Measurements from ENCODE around the gene CREBBP.
A peak's percentile ranks its signal among the peaks of the same experiment; 100 is the strongest.

The CREBBP gene

DNA sequence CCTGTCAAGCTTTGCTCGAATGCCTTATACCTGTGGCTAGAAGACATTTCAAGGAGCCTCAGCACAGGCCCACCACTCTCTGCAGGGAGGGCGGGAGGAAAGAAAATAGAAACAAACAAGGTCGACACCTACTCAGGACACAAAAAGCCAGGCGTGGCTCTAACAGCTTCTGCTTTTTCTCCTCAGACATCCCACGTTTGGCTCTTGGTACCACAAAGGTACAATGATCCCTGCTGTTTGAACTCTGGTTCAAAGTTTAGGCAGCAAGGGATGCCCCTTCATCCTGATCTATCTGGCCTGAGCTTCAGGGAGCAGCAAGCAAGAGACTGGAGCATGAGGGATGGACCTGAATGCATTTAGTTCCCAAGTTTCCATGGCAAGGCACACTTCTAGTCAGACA, 57.1 kb downstream of the CREBBP start:
- DNase-seq, result no peak

DNA sequence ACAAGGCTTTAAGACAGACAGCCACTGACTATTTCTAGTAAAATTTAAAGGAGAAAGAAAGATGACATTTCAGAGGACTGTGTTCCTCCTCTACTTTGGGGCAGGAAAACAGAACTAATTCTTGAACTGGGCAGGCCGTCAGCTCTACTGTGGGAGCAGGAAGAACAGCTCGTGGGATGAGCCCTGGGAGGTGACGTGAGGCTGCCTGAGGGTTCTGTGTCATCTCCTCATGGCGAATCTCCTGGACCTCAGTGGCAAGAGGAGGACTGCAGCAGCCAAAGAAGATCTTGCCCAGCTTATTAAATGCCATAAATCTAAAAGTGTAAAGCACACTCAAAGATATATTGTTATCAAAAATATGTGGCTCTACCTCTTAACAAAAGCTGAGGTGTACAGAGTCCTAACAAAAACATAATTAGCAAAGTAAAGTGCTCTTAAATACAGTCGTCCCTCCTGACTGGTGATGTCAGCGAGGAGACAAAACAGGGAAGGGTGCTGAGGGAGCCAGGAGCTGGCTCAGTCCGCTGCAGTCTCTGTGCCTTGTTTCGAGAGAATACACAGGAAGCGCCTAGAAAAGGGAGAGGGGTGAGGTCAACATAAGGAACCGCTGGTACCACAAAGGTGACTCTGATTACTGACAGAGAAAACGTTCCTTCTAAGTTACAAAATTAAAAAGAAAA, 58.0 kb downstream of the CREBBP start:
- DNase-seq, result no peak

DNA sequence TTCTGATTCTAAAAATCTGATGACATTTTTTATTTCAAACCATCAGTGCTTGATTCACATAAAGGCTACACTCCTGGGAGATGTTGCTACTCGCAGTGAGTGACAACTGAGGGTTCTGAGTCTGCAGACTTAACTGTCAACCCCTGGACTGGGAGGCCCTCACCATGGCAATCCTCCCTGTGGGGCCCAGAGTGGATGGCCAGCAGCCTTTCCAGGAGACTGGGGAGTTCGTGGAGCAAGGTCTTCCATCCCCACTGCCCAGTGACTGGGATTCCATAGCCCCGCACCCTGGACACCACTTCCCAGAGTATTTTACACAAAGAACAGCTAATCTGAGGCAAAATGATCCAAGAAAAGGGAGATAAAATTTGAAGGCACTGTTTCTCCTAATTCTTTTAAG, 59.3 kb downstream of the CREBBP start:
- no peak for DNase-seq

DNA sequence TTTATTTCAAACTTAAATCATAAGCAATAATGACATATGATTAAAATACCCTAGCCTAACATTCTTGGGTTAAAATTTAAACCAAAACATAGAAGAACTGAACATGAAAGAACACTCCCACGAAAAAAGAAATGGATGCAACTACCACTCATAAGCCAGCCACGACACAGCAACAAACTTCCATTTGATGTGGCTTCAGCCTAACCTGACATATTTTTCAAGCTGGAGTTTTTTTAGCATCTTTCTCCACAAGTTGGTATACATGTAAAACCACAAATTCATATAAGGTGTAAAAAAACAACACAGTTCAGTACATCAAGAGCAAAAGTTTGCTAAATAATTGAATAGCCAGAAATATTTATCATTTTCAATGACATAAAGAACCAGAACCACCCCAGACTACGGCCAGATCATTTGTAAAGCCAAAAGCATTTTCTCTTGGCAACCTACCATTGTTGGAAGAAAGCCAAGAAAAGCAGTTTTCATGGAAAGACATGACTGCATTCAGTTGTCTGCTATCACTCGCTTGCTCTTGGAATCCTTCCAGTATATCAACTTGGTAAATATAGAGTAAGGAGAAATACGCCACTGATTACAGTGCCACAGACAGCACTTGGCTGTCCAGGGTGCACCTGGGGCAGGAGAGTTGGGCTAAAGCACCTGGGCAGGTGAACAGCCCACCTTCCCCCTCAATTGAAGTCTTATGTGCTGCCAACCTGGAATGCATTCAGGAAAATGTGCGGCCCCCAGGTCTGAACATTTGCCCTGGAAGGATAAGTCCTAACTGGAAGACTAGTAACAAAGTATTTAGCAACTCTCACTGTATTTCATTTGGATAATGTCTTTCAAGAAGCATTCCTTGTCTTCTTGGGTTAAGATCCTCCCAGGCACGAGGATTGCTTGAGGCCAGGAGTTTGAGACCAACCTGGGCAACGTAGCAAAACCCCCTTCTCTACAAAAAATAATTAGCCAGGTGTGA, 60.5 kb downstream of the CREBBP start:
- DNase-seq, result no peak

DNA sequence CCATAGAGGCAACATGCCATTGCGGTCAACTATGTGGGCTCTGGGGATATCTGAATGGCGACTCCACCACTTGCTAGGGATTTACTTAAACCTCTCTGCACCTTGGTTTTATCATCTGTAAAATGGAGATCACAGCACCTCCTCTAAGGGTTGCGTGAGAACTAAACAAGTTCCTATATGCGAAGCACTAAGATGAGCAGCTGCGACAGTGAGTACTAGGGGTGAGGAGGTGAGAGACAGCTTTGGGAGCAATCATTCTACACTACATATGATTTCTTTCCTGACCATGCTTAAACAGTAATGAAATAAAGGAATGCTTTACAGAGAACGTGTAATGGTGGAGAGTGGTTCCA, 61.4 kb downstream of the CREBBP start:
- DNase-seq, result no peak

DNA sequence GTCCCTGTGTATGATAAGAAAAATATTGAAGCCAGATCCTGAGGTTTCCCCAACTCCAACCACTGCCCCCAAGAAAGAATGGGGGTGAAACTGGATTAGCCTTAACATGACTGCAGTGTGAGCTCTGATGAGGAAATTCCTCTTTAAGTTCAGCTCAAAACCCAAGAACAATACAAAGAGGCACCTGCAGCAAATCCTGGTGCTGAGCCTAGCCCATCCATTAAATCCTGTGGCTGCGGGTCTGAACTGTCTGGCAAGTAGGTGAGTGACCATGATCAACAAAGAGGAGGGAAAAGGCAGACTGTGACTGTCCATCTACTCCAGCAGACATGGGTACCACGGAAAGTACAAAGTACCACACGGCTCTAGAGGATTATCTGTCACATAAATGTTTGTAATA, 64.2 kb downstream of the CREBBP start:
- no peak for DNase-seq

DNA sequence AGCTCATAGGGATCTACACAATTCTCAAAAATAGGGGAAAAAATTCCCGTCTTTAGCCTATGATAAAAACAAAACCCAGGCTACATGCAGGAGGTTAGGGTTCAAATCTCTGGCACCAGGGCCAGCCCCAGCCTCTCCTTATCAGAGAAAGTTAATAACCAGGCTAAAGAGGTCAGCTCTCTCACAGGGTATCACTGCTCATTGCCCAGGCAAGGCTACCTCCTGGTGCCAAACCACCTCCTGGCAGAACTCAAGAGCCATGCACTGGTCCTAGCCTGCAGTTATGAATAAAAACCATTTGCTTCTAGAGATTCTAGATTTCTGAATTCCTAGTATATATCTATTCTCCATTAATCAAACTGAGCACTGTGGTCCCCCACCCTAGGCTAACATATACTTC, 65.8 kb downstream of the CREBBP start:
- DNase-seq, result no peak

DNA sequence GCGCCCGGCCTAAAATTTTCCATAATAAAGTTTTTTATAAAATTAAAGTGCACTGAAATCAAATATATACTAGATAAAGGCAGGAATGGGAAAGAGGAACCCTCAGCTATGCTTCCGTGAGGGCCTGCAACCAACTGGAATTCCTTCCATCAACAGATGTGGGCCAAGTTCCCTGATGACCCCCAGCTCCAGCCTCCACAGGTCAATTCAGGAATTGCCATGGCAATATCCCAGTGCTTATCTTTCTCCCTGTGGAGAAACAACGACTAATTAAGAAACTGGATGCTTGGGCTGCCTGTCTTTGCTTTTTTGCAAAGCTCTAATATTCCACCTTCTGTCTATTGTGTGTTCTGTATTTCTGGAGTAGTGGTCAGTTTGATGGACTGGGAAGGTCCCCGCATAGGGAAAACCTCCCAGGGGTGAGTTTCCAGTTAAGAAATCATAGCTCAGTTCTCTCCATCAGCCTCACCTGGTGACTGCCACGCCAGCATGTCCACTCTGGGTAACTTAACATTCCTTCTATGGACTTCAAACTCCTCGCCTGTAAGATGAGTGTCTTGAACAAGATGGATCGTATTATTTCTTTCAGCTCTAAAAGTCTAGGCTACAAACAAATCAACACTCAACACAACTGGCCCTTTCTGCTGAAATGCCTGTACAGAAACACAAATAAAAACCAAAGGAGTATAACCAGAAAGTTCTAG, 67.9 kb downstream of the CREBBP start:
- DNase-seq, result no peak

DNA sequence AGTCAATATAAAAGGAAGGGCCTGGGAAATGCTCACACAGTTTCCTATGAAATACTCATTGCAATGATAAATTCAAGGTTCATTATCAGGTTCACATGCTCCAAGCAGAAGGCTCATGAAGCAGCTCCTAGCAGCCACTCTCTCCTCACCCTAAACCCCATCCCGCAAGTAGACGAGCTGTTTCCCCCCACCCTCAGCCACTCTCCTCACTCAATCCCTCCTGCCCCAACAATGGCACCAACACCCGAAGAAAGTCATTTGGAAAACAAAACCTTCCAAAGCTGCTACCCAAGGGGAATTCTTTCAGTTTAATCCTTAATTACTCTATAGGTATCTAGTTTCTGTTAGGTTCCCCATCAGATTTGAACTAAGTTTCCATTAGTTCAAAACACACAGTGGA, 69.7 kb downstream of the CREBBP start:
- DNase-seq, result no peak

DNA sequence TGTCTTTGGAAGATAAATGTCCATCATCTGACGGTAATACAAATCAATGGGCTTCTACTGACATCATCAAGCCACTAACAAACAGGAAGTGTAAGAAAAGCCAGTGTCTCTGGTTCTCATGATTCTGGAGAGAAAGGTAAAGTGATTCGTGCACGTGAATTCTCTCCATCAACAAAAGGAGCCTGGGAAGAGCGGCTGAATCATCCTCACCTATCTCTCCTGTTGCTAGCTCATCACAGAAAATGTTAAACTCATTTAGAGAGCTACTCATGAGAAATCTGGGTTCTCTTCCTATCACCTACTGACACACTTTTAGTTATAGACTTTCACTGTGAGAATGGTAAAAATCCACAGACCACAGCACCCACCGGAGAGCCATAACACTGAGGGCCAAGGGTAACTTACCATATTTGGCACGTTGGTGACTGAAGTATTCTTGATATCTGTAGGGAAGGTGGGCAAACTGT, 70.3 kb downstream of the CREBBP start:
- DNase-seq, result no peak

DNA sequence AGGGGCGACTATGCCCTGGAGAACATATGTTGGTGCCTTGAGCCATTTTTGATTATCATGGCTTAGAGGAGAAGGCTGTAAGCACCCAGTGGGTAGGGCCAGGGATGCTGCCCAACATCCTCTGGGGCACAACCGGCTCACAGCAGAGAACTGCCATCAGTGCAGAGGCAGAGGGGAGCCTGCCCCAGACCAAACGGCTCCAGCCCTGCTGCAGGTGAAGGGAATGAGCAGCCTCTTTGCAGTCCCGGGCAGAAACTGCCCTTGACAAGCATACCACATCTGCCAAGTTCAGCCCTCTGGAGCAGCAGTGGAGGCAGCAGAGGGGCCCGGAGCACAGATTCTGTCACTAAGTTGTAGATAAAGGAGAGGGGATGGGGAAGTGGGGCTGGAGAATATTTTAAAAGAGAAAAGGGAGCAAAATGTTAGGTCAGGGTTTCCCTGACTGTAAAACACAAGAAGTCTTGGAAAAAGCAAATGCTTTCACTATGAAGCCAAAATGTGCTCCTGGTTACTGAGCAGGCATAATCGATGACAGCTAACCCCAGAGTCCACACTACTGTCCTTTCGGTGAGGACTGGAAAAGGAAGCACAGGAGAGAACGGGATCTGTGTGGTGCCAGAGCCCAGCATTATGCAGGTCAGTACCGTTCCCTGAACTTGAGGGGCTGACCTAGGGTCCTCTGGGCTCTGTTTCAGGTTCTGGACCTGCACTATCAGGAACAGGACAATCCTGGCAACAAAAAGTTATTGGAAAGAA, 72.0 kb downstream of the CREBBP start:
- DNase-seq, result no peak

DNA sequence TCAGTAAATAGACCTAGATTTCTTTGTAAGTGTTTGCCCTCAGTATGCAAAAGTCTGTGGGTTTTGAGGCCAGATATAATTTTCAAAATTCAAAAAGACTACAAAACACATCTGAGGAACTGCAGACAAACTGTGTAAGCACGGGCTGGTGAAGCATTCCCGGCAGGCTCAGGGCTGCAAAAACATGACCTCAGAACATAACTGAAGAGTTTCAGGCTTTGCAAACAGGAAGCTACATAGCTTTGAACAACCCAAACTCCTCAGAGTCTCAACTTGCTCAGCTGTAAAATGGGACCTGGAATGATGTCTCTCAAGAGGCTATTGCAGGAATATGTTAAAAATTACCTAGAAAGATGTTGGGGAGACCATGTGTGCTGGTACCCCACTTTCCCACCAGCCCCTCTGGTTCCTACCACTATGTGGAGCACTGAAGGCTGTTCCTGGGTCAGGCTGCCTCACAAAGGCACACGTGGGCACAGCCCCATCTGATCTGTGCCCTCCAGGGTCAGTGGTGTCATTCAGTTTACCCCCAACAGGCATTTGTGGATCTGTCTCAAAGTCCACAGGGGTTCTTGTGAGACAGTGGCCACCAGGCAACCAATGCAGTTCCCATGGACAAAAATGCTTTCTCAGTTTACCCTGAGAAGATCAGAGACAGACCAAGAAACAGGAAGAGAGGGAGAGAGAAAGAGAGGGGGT, 72.9 kb downstream of the CREBBP start:
- DNase-seq, result no peak

DNA sequence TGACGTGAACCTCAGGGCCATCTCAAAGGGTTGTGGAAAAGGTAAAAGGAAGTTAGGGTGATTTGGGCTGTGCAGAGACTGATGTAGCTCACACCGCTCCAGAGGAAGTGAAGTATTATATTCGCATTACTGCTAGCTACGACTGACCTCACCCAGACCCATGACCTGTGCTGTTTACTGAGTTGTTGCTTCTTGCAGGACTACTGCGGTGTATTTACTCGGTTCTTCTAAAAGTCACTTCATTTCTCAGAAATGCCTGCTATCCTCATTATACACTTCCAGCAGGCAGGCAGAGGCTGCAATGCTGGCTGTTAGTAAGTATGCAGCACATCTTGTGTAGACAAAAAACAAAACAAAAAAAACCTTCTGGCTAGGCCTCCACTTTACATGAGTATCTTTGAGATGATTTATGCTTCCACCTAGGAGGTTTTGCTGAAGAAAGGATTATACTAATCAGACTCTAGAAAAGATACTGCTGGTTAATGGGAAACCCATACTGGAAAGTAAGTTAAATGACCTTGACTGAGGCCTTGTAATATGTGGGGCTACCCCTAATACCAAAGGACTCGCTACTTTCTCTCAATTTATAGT, 76.0 kb downstream of the CREBBP start:
- no peak for DNase-seq

DNA sequence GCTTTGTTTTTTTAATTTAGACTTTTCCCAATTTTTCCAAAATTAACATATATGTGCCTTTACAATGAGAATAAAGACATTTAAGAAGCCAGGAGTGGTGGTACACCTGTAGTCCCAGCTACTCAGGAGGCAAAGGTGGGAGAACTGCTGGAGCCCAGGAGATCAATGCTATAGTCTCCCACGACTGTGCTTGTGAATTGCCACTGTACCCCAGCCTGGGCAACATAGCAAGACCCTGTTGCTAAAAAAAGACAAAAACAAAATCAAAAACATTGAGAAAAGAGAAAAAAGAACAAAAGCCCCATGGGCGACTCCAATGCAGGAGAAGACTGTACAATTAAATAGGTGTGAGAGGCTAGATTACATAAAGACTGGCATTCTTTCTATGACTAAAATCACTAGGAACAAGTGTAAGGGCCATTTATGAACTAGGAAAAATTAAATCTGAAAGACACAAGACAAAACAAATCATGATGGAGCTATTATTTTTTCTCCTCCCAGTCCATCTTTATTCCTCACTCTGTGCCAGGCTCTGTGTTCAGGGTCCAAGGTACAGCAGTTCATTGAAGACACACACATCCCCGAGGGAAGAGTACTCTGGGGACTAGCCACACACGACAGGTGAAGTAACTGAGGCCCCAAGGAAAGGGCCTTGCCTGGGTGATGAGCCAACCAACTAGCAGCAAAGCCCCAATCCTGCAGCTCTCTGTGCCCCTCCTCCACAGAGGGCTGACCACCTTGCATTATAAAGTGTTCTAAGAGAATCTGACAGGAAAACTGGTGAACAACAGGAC, 79.8 kb downstream of the CREBBP start:
- DNase-seq, result peak; percentile 29

DNA sequence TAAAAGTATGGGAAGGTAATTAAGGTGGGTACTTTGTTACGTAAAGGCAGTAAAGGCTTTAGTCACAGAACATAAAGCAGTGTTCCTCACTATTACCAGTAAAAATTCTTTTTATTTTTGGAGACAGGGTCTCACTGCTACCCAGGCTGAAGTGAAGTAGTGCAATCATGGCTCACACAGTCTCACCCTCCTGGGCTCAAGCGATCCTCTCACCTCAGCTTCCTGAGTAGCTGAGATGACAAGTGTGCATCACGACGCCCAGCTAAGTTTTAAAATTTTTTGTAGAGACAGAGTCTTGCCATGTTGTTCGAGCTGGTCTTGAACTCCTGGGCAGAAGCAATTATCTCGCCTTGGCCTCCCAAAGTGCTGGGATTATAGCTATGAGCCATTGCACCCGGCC, 80.5 kb downstream of the CREBBP start:
- DNase-seq, result no peak

DNA sequence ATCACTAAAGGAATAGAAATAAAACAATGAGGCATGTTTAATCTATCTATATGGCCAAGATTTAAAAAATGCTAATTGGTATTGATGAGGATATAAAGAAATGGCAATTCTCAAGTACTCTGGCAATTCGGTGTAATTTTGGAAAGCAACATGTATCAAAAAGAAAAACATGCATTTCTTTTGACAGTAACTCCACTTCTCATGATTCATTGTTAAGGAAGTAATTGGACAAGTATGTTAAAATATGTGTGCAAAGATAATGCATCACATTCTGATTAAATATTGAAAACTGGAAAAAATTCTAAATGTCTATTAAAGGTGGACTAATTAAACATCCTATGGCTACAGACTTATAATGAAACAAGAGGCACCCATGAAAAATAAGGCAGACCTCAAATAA, 81.2 kb downstream of the CREBBP start:
- no peak for DNase-seq

DNA sequence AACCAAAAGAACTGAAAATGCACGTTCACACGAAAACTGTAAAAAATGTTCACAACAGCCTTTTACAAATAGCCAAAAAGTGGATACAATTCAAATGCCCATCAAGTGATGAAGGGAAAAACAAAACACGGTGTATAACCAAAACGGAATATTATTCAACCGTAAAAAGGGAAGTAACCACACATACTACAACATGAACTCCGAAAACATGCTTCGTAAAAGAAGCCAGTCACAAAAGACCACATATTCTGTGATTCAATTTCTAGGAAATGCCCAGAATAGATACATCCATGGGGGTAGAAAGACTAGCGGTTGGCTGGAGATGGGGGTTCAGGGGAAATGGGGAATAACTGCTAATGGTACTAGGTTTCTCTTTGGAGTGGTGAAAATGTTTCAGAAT, 81.7 kb downstream of the CREBBP start:
- DNase-seq, result no peak

DNA sequence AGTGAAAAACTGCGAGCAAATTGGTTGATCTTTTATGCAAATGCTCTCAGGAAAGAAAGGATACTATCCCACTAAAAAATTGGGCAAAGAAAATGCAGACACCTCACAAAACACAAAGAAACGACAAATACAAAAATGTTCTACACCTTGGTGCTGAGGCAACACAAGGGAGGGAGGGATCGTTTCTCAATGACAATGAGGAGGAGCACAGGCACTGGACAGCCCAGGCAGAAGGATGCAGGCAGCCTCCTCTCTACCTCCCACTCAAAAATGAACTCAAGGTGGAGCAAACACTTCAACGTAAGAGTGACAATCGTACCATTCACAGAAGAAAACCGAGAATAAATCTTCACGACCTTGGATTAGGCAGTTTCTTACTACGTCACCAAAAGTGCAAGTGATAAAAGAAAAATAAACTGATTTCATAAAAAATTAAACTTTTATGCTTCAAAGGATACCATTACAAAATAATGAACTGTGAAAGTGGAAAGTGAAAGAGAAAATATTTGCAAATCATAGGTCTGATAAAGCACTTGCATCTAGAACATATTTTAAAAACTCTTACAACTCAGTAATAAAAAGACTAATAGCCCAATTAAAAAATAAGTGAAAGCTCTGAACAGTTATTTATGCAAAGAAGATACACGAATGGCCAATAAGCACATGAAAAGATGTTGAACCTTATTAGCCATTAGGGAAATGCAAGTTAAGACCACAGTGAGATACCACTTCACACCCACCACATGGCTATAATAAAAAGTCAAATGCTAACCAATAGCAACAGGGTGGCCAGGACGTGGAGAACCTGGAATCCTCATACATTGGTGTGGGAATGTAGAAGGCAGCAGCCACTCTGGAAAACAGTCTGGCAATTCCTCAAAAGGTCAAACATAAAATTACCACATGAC, 82.4 kb downstream of the CREBBP start:
- no peak for DNase-seq

DNA sequence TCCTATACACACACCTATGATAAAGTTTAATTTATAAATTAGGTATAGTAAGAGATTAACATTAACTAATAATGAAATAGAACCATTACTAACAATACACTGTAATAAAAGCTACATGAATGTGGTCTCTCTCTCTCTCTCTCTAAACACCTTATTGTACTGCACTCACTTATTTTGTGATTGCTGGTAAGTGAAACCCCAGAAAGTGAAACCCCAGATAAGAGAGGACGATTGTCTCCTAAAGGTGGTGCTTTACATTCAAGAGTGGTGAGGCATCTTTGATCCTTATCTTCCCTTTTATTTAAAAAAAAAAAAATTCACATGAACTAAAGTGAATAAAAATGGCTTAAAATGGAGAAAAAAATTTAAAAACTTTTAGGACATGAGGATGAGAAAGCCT, 83.0 kb downstream of the CREBBP start:
- DNase-seq, result no peak

DNA sequence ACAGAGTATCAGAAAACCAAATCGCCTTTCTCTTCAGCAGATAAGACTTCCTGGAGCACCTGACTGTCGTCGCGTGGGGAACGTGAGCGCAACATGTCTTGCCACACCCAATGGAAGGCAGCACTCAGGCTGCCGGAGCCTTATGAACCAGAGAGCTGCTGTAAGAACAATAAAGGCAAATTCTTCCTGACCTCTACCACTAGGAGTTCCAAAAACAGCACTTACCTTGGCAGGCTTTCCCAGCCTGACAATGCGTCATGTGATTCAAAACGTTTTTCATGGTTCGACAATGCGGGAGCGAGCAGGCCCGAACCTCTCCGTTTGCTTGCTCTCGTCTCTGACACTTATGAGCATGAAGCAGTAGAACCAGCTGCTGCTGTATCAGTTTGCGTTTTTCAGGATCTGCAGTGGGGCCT, 87.3 kb downstream of the CREBBP start:
- DNase-seq, result no peak
